GM23338 (cell line): ENCODE data around the gene NINJ2. TPM values are rescaled to one million over a fixed set of nuclear protein-coding genes. Genes with fewer than 3 reads are reported as not detected.

Source experiments
- ATAC-seq: fragments of 200-7000 bp; cut with Tn5 transposase; 3 replicates; pipeline ENCODE4 v1.9.1; 2020
- DNase-seq: peaks from one replicate; pipeline ENCODE4 v3.0.0-alpha.2; 2015; ENCODE audit warnings: low spot score
- H2AFZ ChIP-seq: fragments of 200-600 bp; sonication (generic); 2 replicates; pipeline ENCODE4 v1.8.0; 2016; ENCODE audit warnings: antibody characterized with exemption, mild to moderate bottlenecking, moderate library complexity
- H3F3A ChIP-seq: fragments of 200-600 bp; sonication (generic); replicated peaks from 2 replicates; pipeline ENCODE4 v1.8.0; 2017; ENCODE audit warnings: antibody characterized with exemption, mixed run types, low read depth
- H3K27ac ChIP-seq: fragments of 200-600 bp; sonication (generic); 2 replicates; pipeline ENCODE4 v1.6.1; 2016; ENCODE audit warnings: low read depth
- H3K27me3 ChIP-seq: fragments of 200-600 bp; sonication (generic); 2 replicates; pipeline ENCODE4 v1.8.0; 2016; ENCODE audit warnings: mild to moderate bottlenecking, mixed run types, moderate library complexity; ENCODE audit not compliant: insufficient read depth
- H3K36me3 ChIP-seq: fragments of 200-600 bp; sonication (generic); 2 replicates; pipeline ENCODE4 v1.8.0; 2016; ENCODE audit warnings: mild to moderate bottlenecking; ENCODE audit not compliant: insufficient read depth
- H3K4me1 ChIP-seq: fragments of 200-600 bp; sonication (generic); 2 replicates; pipeline ENCODE4 v1.8.0; 2016; ENCODE audit warnings: mild to moderate bottlenecking, moderate library complexity; ENCODE audit not compliant: insufficient read depth
- H3K4me2 ChIP-seq: fragments of 200-600 bp; sonication (generic); 2 replicates; pipeline ENCODE4 v1.7.1; 2017; ENCODE audit warnings: mixed run types
- H3K4me3 ChIP-seq: fragments of 200-600 bp; sonication (generic); 2 replicates; pipeline ENCODE4 v1.6.1; 2016; ENCODE audit warnings: mixed run types
- H3K79me2 ChIP-seq: fragments of 200-600 bp; sonication (generic); replicated peaks from 2 replicates; pipeline ENCODE4 v1.8.0; 2017; ENCODE audit warnings: mild to moderate bottlenecking; ENCODE audit not compliant: insufficient read depth
- H3K9me2 ChIP-seq: fragments of 200-600 bp; sonication (generic); 2 replicates; pipeline ENCODE4 v1.8.0; 2017; ENCODE audit not compliant: insufficient read depth
- H4K20me1 ChIP-seq: fragments of 200-600 bp; sonication (generic); replicated peaks from 2 replicates; pipeline ENCODE4 v1.8.0; 2017; ENCODE audit warnings: mild to moderate bottlenecking; ENCODE audit not compliant: insufficient read depth
- H3K27ac Mint-ChIP-seq: 2 replicates; pipeline ENCODE4 v1.8.0; 2020; ENCODE audit warnings: inconsistent platforms, mild to moderate bottlenecking, moderate library complexity, mixed read lengths
- H3K27me3 Mint-ChIP-seq: 3 replicates; pipeline ENCODE4 v1.8.0; 2022; ENCODE audit warnings: low read depth, mild to moderate bottlenecking, moderate library complexity, mixed read lengths, inconsistent platforms; ENCODE audit not compliant: insufficient read depth, poor library complexity
- H3K36me3 Mint-ChIP-seq: 3 replicates; pipeline ENCODE4 v1.8.0; 2021; ENCODE audit warnings: low read depth, mild to moderate bottlenecking, inconsistent platforms, moderate library complexity, mixed read lengths
- H3K4me1 Mint-ChIP-seq: 3 replicates; pipeline ENCODE4 v1.8.0; 2020; ENCODE audit warnings: mild to moderate bottlenecking, inconsistent platforms, mixed read lengths
- H3K4me3 Mint-ChIP-seq: 3 replicates; pipeline ENCODE4 v1.8.0; 2021; ENCODE audit warnings: moderate library complexity, mild to moderate bottlenecking, inconsistent platforms, mixed read lengths
- H3K9me3 Mint-ChIP-seq: 3 replicates; pipeline ENCODE4 v1.8.0; 2020; ENCODE audit warnings: moderate library complexity, mild to moderate bottlenecking, inconsistent platforms, mixed read lengths
- CREB1 ChIP-seq: fragments of 250-450 bp; sonication (Bioruptor Pico); IDR thresholded peaks from 2 replicates; pipeline ENCODE4 v1.5.0; 2020; ENCODE audit warnings: low read depth, mild to moderate bottlenecking, moderate library complexity
- EZH2 ChIP-seq: fragments of 200-600 bp; sonication (generic); IDR thresholded peaks from one replicate; pipeline ENCODE4 v1.8.0; 2017; ENCODE audit warnings: antibody characterized with exemption, mild to moderate bottlenecking, low read depth; ENCODE audit not compliant: unreplicated experiment
- EZH2phosphoT487 ChIP-seq: fragments of 200-600 bp; sonication (generic); IDR thresholded peaks from one replicate; pipeline ENCODE4 v1.8.1; 2018; ENCODE audit warnings: antibody characterized with exemption; ENCODE audit not compliant: unreplicated experiment
- JUNB ChIP-seq: IDR thresholded peaks from one replicate; pipeline ENCODE4 v1.6.1; 2016; ENCODE audit warnings: antibody characterized with exemption; ENCODE audit not compliant: unreplicated experiment
- POLR2AphosphoS5 ChIP-seq: IDR thresholded peaks from 2 replicates; pipeline ENCODE4 v1.6.1; 2016; ENCODE audit warnings: antibody characterized with exemption, low read depth
- REST ChIP-seq: IDR thresholded peaks from one replicate; pipeline ENCODE4 v1.6.1; 2018; ENCODE audit warnings: antibody characterized with exemption; ENCODE audit not compliant: unreplicated experiment
- STAT1 ChIP-seq: IDR thresholded peaks from one replicate; pipeline ENCODE4 v1.6.1; 2016; ENCODE audit warnings: antibody characterized with exemption; ENCODE audit not compliant: unreplicated experiment
- ZNF114 ChIP-seq: fragments of 250-450 bp; sonication (Bioruptor Pico); IDR thresholded peaks from 2 replicates; pipeline ENCODE4 v1.5.0; 2020; ENCODE audit warnings: mild to moderate bottlenecking, moderate library complexity
- polyA plus RNA-seq: library from polyadenylated mRNA; unstranded; fragments of >200 nt; fragmentation: Nextera tagmentation; extraction: Ambion mirVana; gene quantifications from 2 replicates; pipeline ENCODE4 v1.2.1, GENCODE V29; 2016
- total RNA-seq: library from RNA; depleted of rRNA; stranded (reverse); fragments of >200 nt; shearing (Covaris generic); gene quantifications from 2 replicates; pipeline ENCODE4 v1.2.3, GENCODE V29; 2014
- TF ChIP-seq, protein P1 (sequence below): fragments of 250-450 bp; sonication (Bioruptor Pico); IDR thresholded peaks from 2 replicates; pipeline ENCODE4 v1.5.0; 2020; ENCODE audit warnings: mild to moderate bottlenecking, moderate library complexity

NINJ2 gene
- total and polyA plus RNA-seq, 2 experiments from 2014 or later: 0.94 to 2.6 TPM

DNA sequence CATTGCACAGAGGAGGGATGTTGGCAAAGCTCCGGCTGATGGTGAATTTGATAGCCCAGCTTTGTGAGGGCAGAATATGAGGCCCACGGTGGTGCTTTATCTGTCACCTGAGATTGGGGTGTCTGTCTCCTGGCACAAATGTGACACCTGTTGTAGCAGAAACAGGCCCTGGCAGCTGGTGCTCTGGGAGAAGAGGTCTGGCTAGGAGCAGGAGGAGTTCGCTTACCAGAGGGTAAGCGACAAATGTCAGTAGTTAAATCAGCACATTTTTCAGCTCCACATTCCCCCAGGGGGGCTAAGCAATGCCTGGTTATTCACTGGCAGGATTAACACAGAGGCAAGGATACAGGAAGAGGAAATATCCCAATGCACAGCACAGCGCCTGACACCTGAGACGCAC, 132.4 kb downstream of the NINJ2 start:
- H3K27ac Mint-ChIP-seq: no peak overlapping the region
- H3K27me3 Mint-ChIP-seq: peaks cover 3% of the 10 kb centered on the region
- no peaks in the 10 kb centered on the region for H3K4me1 Mint-ChIP-seq
- Histone ChIP-seq H3K4me3 (no peak overlapping the region), H3F3A (no peaks in the 10 kb centered on the region), H2AFZ (no peak overlapping the region), H3K4me2 (no peak overlapping the region), H3K27ac (no peak overlapping the region), H4K20me1 (no peaks in the 10 kb centered on the region), H3K27me3 (no peaks in the 10 kb centered on the region), H3K79me2 (no peaks in the 10 kb centered on the region), H3K9me2 (no peaks in the 10 kb centered on the region), H3K36me3 (no peaks in the 10 kb centered on the region), H3K4me1 (no peaks in the 10 kb centered on the region)
- peaks cover 25% of the 10 kb centered on the region for H3K9me3 Mint-ChIP-seq
- H3K4me3 Mint-ChIP-seq: no peak overlapping the region
- TF ChIP-seq JUNB: no peak
- TF ChIP-seq ZNF114 (CRISPR knock-in tag): no peak
- TF ChIP-seq EZH2phosphoT487: no peak
- no peak for TF ChIP-seq CREB1 (CRISPR knock-in tag)
- no peak for TF ChIP-seq REST
- ATAC-seq (no peak), DNase-seq (no peak)
- peaks cover 23% of the 10 kb centered on the region for H3K36me3 Mint-ChIP-seq

GRCh38 chr12:530308-530707, 132.9 kb downstream of the NINJ2 start:
- Histone ChIP-seq H3K36me3 (no peaks in the 10 kb centered on the region), H3K4me3 (no peak overlapping the region), H3K79me2 (no peaks in the 10 kb centered on the region), H4K20me1 (no peaks in the 10 kb centered on the region), H3K27ac (no peak overlapping the region), H3K27me3 (no peaks in the 10 kb centered on the region), H2AFZ (no peak overlapping the region), H3K9me2 (no peaks in the 10 kb centered on the region), H3K4me1 (no peaks in the 10 kb centered on the region), H3F3A (no peaks in the 10 kb centered on the region), H3K4me2 (no peak overlapping the region)
- ATAC-seq: no peak
- peaks cover 25% of the 10 kb centered on the region for H3K9me3 Mint-ChIP-seq
- peaks cover 26% of the 10 kb centered on the region for H3K36me3 Mint-ChIP-seq
- no peaks in the 10 kb centered on the region for H3K4me1 Mint-ChIP-seq
- no peak overlapping the region for H3K27ac Mint-ChIP-seq
- no peak overlapping the region for H3K4me3 Mint-ChIP-seq
- no peak for DNase-seq
- peaks cover 3% of the 10 kb centered on the region for H3K27me3 Mint-ChIP-seq
- TF ChIP-seq JUNB (no peak), POLR2AphosphoS5 (no peak), EZH2phosphoT487 (no peak), EZH2 (no peak), CREB1 (CRISPR knock-in tag) (no peak), STAT1 (no peak)
- TF ChIP-seq, protein P1, sequence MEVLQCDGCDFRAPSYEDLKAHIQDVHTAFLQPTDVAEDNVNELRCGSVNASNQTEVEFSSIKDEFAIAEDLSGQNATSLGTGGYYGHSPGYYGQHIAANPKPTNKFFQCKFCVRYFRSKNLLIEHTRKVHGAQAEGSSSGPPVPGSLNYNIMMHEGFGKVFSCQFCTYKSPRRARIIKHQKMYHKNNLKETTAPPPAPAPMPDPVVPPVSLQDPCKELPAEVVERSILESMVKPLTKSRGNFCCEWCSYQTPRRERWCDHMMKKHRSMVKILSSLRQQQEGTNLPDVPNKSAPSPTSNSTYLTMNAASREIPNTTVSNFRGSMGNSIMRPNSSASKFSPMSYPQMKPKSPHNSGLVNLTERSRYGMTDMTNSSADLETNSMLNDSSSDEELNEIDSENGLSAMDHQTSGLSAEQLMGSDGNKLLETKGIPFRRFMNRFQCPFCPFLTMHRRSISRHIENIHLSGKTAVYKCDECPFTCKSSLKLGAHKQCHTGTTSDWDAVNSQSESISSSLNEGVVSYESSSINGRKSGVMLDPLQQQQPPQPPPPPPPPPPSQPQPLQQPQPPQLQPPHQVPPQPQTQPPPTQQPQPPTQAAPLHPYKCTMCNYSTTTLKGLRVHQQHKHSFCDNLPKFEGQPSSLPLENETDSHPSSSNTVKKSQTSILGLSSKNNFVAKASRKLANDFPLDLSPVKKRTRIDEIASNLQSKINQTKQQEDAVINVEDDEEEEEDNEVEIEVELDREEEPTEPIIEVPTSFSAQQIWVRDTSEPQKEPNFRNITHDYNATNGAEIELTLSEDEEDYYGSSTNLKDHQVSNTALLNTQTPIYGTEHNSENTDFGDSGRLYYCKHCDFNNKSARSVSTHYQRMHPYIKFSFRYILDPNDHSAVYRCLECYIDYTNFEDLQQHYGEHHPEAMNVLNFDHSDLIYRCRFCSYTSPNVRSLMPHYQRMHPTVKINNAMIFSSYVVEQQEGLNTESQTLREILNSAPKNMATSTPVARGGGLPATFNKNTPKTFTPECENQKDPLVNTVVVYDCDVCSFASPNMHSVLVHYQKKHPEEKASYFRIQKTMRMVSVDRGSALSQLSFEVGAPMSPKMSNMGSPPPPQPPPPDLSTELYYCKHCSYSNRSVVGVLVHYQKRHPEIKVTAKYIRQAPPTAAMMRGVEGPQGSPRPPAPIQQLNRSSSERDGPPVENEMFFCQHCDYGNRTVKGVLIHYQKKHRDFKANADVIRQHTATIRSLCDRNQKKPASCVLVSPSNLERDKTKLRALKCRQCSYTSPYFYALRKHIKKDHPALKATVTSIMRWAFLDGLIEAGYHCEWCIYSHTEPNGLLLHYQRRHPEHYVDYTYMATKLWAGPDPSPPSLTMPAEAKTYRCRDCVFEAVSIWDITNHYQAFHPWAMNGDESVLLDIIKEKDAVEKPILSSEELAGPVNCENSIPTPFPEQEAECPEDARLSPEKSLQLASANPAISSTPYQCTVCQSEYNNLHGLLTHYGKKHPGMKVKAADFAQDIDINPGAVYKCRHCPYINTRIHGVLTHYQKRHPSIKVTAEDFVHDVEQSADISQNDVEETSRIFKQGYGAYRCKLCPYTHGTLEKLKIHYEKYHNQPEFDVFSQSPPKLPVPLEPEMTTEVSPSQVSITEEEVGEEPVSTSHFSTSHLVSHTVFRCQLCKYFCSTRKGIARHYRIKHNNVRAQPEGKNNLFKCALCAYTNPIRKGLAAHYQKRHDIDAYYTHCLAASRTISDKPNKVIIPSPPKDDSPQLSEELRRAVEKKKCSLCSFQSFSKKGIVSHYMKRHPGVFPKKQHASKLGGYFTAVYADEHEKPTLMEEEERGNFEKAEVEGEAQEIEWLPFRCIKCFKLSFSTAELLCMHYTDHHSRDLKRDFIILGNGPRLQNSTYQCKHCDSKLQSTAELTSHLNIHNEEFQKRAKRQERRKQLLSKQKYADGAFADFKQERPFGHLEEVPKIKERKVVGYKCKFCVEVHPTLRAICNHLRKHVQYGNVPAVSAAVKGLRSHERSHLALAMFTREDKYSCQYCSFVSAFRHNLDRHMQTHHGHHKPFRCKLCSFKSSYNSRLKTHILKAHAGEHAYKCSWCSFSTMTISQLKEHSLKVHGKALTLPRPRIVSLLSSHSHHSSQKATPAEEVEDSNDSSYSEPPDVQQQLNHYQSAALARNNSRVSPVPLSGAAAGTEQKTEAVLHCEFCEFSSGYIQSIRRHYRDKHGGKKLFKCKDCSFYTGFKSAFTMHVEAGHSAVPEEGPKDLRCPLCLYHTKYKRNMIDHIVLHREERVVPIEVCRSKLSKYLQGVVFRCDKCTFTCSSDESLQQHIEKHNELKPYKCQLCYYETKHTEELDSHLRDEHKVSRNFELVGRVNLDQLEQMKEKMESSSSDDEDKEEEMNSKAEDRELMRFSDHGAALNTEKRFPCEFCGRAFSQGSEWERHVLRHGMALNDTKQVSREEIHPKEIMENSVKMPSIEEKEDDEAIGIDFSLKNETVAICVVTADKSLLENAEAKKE (CRISPR knock-in tag): no peak
